Mesothelial cell of epicardium (in vitro differentiated cells): ENCODE measurements around the gene ENTPD6. TPM values are rescaled to one million over a fixed set of nuclear protein-coding genes. Genes with fewer than 3 reads are reported as not detected.

Experiments used
- DNase-seq, 2 experiments: peaks; one replicate each; pipeline ENCODE4 v3.0.0; 2021; ENCODE audit warnings: low spot score in 2 of 2; ENCODE audit not compliant: unreplicated experiment in 2 of 2
- H3K27ac Mint-ChIP-seq: 2 replicates; pipeline ENCODE4 v1.8.0; 2021; ENCODE audit warnings: mixed read lengths
- H3K27me3 Mint-ChIP-seq: 2 replicates; pipeline ENCODE4 v1.8.0; 2021; ENCODE audit warnings: low read depth, mixed read lengths
- H3K36me3 Mint-ChIP-seq: 2 replicates; pipeline ENCODE4 v1.8.0; 2021; ENCODE audit warnings: mixed read lengths
- H3K4me1 Mint-ChIP-seq: 2 replicates; pipeline ENCODE4 v1.8.0; 2021; ENCODE audit warnings: mixed read lengths
- H3K4me3 Mint-ChIP-seq: 2 replicates; pipeline ENCODE4 v1.8.0; 2021; ENCODE audit warnings: mild to moderate bottlenecking, moderate library complexity, mixed read lengths
- H3K9me3 Mint-ChIP-seq: 2 replicates; pipeline ENCODE4 v1.8.0; 2021; ENCODE audit warnings: mixed read lengths
- CTCF ChIP-seq: fragments of 200-600 bp; sonication (generic); IDR thresholded peaks from one replicate; pipeline ENCODE4 v1.5.0; 2021; ENCODE audit warnings: antibody characterized with exemption; ENCODE audit not compliant: unreplicated experiment
- total RNA-seq: library from RNA; stranded (reverse); gene quantifications from 3 replicates; pipeline ENCODE4 v1.2.1, GENCODE V29; 2021

The ENTPD6 gene
- total RNA-seq, 1 donor from 2014 or later = 59.3 TPM

DNA sequence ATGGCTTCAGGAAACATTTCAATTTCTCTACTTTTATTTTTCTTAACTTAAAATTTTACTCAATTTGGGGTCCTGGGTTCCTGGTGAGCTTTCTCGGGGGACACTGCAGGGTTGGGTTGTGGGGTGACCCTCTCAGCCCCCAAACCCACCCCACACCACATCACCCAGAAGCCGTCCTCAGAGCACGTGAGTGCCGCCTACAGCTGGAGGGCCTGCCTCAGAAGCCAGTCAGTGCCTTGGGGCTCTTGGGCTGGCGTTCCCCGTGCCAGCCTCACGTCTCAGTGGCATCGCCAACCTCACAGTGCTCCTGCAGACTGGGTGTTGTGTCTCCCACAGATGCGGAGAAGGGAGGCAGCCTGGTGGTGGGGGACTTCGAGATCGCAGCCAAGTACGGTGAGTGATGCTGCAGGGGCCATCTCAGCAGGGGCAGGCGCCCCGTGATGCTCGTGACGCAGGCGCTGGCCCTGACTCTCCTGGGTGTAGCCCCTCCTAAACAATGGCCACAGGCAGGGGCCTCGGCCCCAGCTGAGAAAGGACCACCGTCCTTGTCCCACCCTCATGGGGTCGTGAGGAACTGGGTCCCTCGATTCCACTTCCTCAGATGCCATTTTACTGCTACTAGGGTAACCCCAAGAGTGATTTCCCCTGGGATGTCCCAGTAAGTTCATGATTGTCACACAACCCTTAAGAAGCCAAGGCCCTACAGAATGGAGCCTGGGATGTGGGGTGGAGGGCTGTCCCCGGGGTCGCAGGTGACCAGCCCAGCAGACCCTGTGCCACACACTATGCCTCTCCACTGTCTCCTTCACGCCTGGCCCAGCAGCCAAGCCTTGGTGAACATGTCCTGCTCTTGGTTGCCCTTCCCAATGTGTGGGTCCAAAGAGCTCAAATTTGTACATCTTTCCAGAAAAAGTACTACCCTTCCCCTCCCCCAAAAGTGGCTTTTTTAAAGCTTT is 28.5 kb downstream of the ENTPD6 start:
- H3K36me3 Mint-ChIP-seq = peaks cover 2% of the 10 kb centered on the region
- no peaks in the 10 kb centered on the region for H3K9me3 Mint-ChIP-seq
- TF ChIP-seq CTCF = no peak
- peaks cover 7% of the 10 kb centered on the region for H3K4me1 Mint-ChIP-seq
- no peak overlapping the region for H3K27ac Mint-ChIP-seq
- no peak overlapping the region for H3K4me3 Mint-ChIP-seq
- no peak for DNase-seq
- H3K27me3 Mint-ChIP-seq = no peaks in the 10 kb centered on the region

GRCh38 chr20:25224941-25225340 is 29.4 kb downstream of the ENTPD6 start:
- no peaks in the 10 kb centered on the region for H3K9me3 Mint-ChIP-seq
- no peak for DNase-seq
- H3K4me1 Mint-ChIP-seq = peaks cover 7% of the 10 kb centered on the region
- no peak for TF ChIP-seq CTCF
- H3K27me3 Mint-ChIP-seq = no peaks in the 10 kb centered on the region
- H3K27ac Mint-ChIP-seq = no peak overlapping the region
- H3K36me3 Mint-ChIP-seq = no peaks in the 10 kb centered on the region
- no peak overlapping the region for H3K4me3 Mint-ChIP-seq

DNA sequence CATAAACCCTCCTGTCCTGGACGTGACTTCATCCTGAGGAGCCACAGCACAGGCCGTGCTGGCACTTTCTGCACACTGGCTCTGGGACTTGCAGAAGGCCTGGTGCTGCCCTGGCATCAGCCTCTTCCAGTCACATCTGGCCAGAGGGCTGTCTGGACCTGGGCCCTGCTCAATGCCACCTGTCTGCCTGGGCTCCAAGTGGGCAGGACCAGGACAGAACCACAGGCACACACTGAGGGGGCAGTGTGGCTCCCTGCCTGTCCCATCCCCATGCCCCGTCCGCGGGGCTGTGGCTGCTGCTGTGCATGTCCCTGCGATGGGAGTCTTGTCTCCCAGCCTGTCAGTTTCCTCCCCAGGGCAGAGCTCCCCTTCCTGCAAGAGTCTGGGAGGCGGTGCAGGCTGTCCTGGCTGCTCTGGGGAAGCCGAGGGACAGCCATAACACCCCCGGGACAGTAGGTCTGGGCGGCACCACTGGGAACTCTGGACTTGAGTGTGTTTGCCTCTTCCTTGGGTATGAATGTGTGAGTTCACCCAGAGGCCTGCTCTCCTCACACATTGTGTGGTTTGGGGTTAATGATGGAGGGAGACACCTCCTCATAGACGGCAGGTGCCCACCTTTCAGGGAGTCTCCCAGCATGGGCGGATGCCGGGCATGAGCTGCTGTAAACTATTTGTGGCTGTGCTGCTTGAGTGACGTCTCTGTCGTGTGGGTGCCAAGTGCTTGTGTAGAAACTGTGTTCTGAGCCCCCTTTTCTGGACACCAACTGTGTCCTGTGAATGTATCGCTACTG is 30.3 kb downstream of the ENTPD6 start:
- no peaks in the 10 kb centered on the region for H3K36me3 Mint-ChIP-seq
- DNase-seq = no peak
- TF ChIP-seq CTCF = no peak
- H3K4me1 Mint-ChIP-seq = peaks cover 10% of the 10 kb centered on the region
- no peak overlapping the region for H3K4me3 Mint-ChIP-seq
- H3K27ac Mint-ChIP-seq = no peak overlapping the region
- no peaks in the 10 kb centered on the region for H3K27me3 Mint-ChIP-seq
- H3K9me3 Mint-ChIP-seq = no peaks in the 10 kb centered on the region

DNA sequence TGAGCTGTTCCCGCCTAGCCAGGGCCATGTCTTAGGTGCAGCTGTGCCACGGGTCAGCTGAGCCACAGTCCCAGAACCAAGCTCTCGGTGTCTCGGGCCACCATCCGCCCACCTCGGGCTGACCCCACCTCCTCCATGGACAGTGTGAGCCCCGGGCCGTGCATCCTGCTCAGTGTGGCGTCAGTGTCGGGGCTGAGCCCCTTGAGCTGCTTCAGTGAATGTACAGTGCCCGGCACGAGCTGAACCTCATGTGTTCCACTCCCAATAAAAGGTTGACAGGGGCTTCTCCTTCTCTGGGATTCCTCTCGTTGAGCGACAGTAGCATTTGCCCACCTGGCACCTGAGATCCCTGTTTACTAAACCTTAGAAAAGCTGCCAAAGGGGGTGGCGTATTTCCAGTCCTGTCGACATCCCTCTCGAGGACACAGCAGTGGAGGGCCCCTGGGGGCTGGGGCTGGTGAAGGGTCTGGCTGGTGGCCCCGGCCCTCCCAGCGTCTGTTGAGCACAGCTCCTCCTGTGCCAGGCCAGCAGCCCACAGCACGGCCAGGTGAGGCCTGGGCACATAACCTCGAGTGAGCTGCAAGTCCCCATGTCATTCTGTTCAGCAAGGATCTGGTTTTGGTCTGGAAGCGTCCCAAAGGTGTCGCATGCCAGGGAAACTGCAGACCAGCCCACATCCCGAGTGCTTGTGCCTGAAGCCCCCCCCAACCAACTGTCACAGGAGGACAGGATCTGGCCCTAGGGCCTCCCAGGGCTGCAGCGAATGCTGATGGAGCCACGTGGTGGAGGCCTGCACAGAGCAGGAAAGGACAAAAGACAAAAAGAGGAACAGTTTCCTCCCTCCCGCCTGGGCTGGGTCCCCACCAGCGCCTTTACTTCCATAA is 31.2 kb downstream of the ENTPD6 start:
- no peak for DNase-seq
- Mint-ChIP-seq H3K4me3 (no peak overlapping the region), H3K4me1 (peaks cover 10% of the 10 kb centered on the region), H3K9me3 (no peaks in the 10 kb centered on the region), H3K27me3 (no peaks in the 10 kb centered on the region), H3K36me3 (no peaks in the 10 kb centered on the region), H3K27ac (peak overlapping the region; percentile 16)
- TF ChIP-seq CTCF = no peak

GRCh38 chr20:25227317-25227831 is 31.9 kb downstream of the ENTPD6 start:
- H3K9me3 Mint-ChIP-seq = no peaks in the 10 kb centered on the region
- H3K36me3 Mint-ChIP-seq = no peaks in the 10 kb centered on the region
- no peak for TF ChIP-seq CTCF
- peaks cover 10% of the 10 kb centered on the region for H3K4me1 Mint-ChIP-seq
- H3K4me3 Mint-ChIP-seq = no peak overlapping the region
- H3K27me3 Mint-ChIP-seq = no peaks in the 10 kb centered on the region
- peak overlapping the region; percentile 16 for H3K27ac Mint-ChIP-seq
- no peak for DNase-seq
